A549 treated with ZK216348 at 1 μM for 4 hours (cell line): ENCODE results near the gene MFGE8. TPM values are rescaled to one million over a fixed set of nuclear protein-coding genes. Genes with fewer than 3 reads are reported as not detected.

ENCODE experiments used
- total RNA-seq: library from RNA; stranded (reverse); fragments of 200-300 nt; extraction: Qiagen RNA extraction; gene quantifications from 5 replicates; pipeline ENCODE4 v1.2.3, GENCODE V29; 2022; ENCODE audit warnings: low read depth

Gene MFGE8
- 246 to 370 TPM (median 307 TPM) in 5 replicates for total RNA-seq

GRCh38 chr15:88913017-88913849 lies at the start of gene MFGE8:
TSS of gene MFGE8 (minus strand) at chr15:88913379. CDS start at chr15:88913319, 60 bp downstream.

DNA sequence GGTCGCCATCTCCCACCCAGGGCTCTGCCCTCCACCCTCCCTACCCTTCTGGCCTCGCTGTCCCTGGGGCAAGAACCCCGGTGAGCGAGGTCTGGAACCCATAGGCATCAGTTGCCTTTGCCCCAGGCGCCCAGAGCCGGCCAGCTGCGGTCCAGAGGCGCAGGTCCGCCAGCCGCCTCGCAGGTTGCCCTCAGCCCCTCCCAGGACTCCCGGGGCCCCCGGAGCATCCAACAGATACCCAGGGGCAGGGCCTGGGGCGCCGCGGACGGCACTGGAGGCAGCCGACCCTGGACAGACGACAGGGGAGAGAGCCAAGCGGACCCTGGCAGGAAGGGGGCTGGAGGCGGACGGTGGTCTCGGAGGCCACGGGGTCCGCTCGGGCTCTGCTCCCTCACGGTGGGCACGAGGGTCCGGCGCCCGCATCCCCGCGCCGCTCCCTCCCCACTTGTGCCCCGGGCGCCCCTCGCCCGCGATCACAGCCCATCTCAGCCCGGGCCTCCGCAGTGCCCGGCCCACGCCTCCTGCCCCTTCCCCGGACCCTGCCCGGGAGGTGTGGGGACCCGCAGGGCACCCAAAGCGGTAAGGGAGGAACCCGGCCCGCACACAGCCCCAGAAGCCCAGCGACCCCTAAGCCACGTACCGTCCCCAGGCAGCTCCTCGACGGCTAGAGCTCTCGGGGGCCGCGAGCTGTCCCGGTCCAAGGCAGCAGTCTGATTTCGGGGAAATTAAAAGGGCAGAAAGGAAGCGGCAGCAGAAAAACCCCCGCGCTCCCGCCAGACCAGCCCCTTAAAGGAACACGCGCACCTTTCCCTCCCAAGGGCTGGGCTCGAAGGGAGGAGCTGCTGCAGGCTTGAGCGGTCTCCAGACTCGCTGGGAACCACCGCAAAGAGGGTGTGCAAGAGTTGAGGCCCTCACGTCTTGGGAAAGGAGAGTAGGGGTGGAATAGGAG lies 18.1 kb downstream of the MFGE8 start, which contains the start of gene HAPLN3:
Gene HAPLN3, minus strand, starts transcription at position 726 of the 949 bp plus-strand sequence. CDS start 8,246 bp downstream, outside the sequence.

Other genes starting within 250 kb of the MFGE8 start
- gene ACAN, start 109.9 kb downstream of the MFGE8 start, total RNA-seq: 0.35 to 0.78 TPM (median 0.62 TPM) in 5 replicates
- 14.7 to 33.6 TPM (median 27.3 TPM) in 5 replicates for gene HAPLN3, start 17.8 kb downstream of the MFGE8 start, total RNA-seq
- gene ABHD2, start 175.1 kb upstream of the MFGE8 start, total RNA-seq: 85.5 to 185 TPM (median 119 TPM) in 5 replicates